Mucosa of descending colon (tissue), 3 donors: Measurements from ENCODE around the gene IQGAP2. TPM values are rescaled to one million over a fixed set of nuclear protein-coding genes. Genes with fewer than 3 reads are reported as not detected.
A peak's percentile ranks its signal among the peaks of the same experiment; 100 is the strongest.

Experiments
- ATAC-seq: fragments of 200-7000 bp; cut with Tn5 transposase; one replicate; pipeline ENCODE4 v1.9.1; 2020; ENCODE audit warnings: mild to moderate bottlenecking, moderate library complexity
- DNase-seq, 3 donors: peaks; one replicate each; pipeline ENCODE4 v3.0.0-alpha.2; 2020
- H3K36me3 ChIP-seq: fragments of 200-600 bp; one replicate; pipeline ENCODE4 v1.8.0; 2021; ENCODE audit warnings: low read depth, mild to moderate bottlenecking
- H3K4me1 ChIP-seq: fragments of 200-600 bp; one replicate; pipeline ENCODE4 v1.8.0; 2021; ENCODE audit warnings: low read depth, mild to moderate bottlenecking
- H3K4me3 ChIP-seq: fragments of 200-600 bp; one replicate; pipeline ENCODE4 v1.8.0; 2021; ENCODE audit warnings: mild to moderate bottlenecking
- H3K9me3 ChIP-seq: fragments of 200-600 bp; one replicate; pipeline ENCODE4 v1.8.0; 2021; ENCODE audit warnings: mild to moderate bottlenecking
- intact Hi-C, 2 donors: fragments of 100-400 bp; cut with DNase I in 1 of 2; cut with micrococcal nuclease in 1 of 2; formaldehyde crosslinking; loops; one replicate each; pipeline versions ENCODE4 v1.11.0 to v1.11.1; 2022; cut with DNase I, micrococcal nuclease
- total RNA-seq, 3 donors: library from RNA; stranded (reverse); fragmentation: NEBNext Ultra II Directional in 2 of 3; extraction: Animal tissue kit (Norgen Biotek cat#: 25700) in 2 of 3; gene quantifications; one replicate each; pipeline versions ENCODE4 v1.2.1 to v1.2.4, GENCODE V29; 2021 to 2023
- TF ChIP-seq, protein P1 (sequence below): fragments of 200-600 bp; IDR thresholded peaks from one replicate; pipeline ENCODE4 v1.8.0; 2022; ENCODE audit warnings: antibody characterized with exemption, mild to moderate bottlenecking
- donor health status: DM: no; HTN: no; CAD: no; lungs with moderate emphysema.
- donor health status: DM: no; HTN: no; CAD: no.
- donor health status: DM: no; HTN: yes; CAD: no.

The IQGAP2 gene
- total RNA-seq, 3 donors from 2014 or later: 59.7 to 159 (median 84.8) TPM

- intact Hi-C loops: no loop called here
- Histone ChIP-seq H3K4me1 (peaks cover 27% of the 10 kb centered on the region), H3K4me3 (no peak overlapping the region), H3K36me3 (no peaks in the 10 kb centered on the region), H3K9me3 (no peaks in the 10 kb centered on the region)
- ATAC-seq: peak; percentile 23
- TF ChIP-seq, protein P1, sequence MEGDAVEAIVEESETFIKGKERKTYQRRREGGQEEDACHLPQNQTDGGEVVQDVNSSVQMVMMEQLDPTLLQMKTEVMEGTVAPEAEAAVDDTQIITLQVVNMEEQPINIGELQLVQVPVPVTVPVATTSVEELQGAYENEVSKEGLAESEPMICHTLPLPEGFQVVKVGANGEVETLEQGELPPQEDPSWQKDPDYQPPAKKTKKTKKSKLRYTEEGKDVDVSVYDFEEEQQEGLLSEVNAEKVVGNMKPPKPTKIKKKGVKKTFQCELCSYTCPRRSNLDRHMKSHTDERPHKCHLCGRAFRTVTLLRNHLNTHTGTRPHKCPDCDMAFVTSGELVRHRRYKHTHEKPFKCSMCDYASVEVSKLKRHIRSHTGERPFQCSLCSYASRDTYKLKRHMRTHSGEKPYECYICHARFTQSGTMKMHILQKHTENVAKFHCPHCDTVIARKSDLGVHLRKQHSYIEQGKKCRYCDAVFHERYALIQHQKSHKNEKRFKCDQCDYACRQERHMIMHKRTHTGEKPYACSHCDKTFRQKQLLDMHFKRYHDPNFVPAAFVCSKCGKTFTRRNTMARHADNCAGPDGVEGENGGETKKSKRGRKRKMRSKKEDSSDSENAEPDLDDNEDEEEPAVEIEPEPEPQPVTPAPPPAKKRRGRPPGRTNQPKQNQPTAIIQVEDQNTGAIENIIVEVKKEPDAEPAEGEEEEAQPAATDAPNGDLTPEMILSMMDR: no peak
- DNase-seq: no peak
Observed at GRCh38 chr5:76471406-76471805, 68.3 kb downstream of the IQGAP2 start.

DNA sequence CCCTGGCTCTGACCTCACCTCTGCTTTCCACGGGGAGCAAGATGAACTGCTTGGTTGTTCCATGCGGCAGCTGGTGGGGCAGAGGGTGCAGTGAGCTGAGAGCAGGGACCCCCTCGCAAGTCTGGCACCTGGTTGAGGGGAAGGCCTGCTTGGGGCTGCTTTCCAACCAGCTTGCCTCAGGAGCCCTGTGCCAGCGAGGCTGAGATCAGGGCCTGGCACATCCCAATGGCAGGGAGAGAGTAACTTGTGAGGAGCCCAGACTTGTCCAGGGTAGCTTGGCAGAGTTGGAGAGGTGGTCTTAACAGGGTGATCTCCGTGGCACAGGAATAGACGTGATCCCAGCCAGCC is 68.9 kb downstream of the IQGAP2 start:
- Histone ChIP-seq H3K4me3 (no peak overlapping the region), H3K9me3 (no peaks in the 10 kb centered on the region), H3K4me1 (peaks cover 32% of the 10 kb centered on the region), H3K36me3 (no peaks in the 10 kb centered on the region)
- no peak for DNase-seq
- intact Hi-C loops: no loop called here
- TF ChIP-seq, protein P1: no peak
- ATAC-seq: no peak

DNA sequence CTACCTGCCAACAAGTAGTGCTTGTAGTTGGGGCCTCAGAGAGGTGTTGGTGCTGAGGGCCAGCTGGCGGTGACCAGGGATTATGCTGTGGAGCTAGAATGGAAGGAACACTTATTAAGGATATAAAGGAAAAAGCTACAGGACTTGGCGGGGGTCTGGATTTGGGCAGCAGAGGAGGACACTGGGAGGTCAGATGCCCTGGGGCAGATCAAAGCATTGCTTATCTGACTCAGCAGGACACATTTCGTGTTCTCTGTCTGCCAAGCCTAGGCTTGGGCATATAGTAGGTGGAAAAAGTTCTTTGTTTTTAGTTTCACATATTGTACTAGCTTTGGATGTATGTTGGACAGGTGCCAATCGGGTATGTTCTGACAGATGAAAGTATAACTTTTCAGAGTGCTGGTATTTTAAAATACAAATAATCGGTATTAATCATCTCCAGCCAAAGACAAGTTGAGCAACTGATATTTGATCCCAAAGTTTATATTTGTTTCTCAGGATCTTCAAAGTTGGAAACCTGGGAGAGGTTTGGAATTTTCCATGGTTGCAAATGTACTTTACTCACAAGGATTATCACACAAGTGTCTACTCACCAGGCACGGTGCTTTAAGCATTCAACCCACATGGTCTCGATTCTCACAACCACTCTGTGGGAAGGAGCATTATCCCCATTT is 69.4 kb downstream of the IQGAP2 start:
- Histone ChIP-seq H3K4me1 (peaks cover 35% of the 10 kb centered on the region), H3K9me3 (no peaks in the 10 kb centered on the region), H3K4me3 (no peak overlapping the region), H3K36me3 (no peaks in the 10 kb centered on the region)
- ATAC-seq (no peak), DNase-seq (no peak)
- intact Hi-C loops: no loop called here
- TF ChIP-seq, protein P1: no peak

DNA sequence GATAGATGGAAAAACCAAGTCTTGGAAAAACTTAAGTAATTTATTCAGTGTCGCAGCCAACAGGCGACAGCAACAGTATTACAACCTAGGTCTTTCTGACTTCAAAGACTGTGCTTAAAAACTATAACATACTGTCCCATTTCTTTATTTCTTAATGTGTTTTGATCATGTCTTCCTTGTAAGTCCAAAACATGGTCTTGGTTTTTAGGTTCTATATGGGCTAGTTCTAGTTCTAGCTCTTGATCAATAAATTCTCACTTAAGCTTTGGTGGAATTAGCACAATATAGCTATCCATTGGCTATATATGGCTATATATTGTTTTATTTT is 69.9 kb downstream of the IQGAP2 start:
- TF ChIP-seq, protein P1: no peak
- intact Hi-C loops: no loop called here
- no peak for ATAC-seq
- no peak for DNase-seq
- Histone ChIP-seq H3K4me1 (peaks cover 37% of the 10 kb centered on the region), H3K36me3 (no peaks in the 10 kb centered on the region), H3K4me3 (no peak overlapping the region), H3K9me3 (no peaks in the 10 kb centered on the region)

- Histone ChIP-seq H3K4me3 (no peak overlapping the region), H3K4me1 (peaks cover 38% of the 10 kb centered on the region), H3K9me3 (no peaks in the 10 kb centered on the region), H3K36me3 (no peaks in the 10 kb centered on the region)
- ATAC-seq: no peak
- DNase-seq: peak in 1 of 3 donors; percentile 32
- intact Hi-C loops: no loop called here
- TF ChIP-seq, protein P1: no peak
Observed at GRCh38 chr5:76473661-76474060, 70.6 kb downstream of the IQGAP2 start.

DNA sequence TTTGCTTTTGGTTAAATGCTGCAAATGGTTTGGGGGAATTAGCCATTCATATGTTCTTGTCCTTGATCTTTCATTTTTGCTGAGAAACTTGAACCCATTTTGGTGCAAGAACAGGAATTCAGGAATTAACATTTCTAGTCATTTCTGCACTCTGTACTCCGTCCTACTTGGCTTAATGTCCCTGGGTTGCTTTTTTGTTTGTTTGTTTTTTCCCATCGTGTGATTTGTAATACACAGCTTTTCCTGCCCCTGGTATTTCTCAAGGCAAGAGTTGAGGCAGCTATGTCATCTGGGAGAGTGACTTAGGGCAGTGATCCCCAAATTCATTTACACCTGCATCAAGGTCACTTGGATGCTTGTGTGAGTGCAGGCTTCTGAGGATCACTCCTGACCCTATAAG is 71.3 kb downstream of the IQGAP2 start:
- H3K9me3 ChIP-seq: no peaks in the 10 kb centered on the region
- peaks cover 43% of the 10 kb centered on the region for H3K4me1 ChIP-seq
- H3K4me3 ChIP-seq: no peak overlapping the region
- intact Hi-C loops: no loop called here
- TF ChIP-seq, protein P1: no peak
- DNase-seq (no peak), ATAC-seq (no peak)
- no peaks in the 10 kb centered on the region for H3K36me3 ChIP-seq
